Gastroesophageal sphincter (tissue), 4 donors: ENCODE results near the gene BANP. TPM values are rescaled to one million over a fixed set of nuclear protein-coding genes. Genes with fewer than 3 reads are reported as not detected.
"Not testable (repeated sequence)": the region's sequence is repeated elsewhere in the genome, so short reads cannot be mapped to it uniquely, and the experiment has no call there.

Source experiments
- ATAC-seq: fragments of 150-250 bp; one replicate; pipeline ENCODE4 v1.9.1; 2016; ENCODE audit warnings: mild to moderate bottlenecking, moderate library complexity
- H3K27ac ChIP-seq, 4 donors: fragments of 200-600 bp; sonication (generic) in 3 of 4; 1 replicate in 3 of 4; 2 replicates in 1 of 4; pipeline ENCODE4 v1.5.1; 2016 to 2019
- H3K27me3 ChIP-seq: fragments of 200-600 bp; sonication (generic); one replicate; pipeline ENCODE4 v1.5.1; 2019
- H3K36me3 ChIP-seq, 2 donors: fragments of 200-600 bp; sonication (generic); one replicate each; pipeline ENCODE4 v1.5.1; 2019; ENCODE audit warnings: control low read depth in 1 of 2
- H3K4me1 ChIP-seq, 3 donors: fragments of 200-600 bp; sonication (generic); 1 replicate in 2 of 3; 2 replicates in 1 of 3; pipeline ENCODE4 v1.5.1; 2016 to 2019; ENCODE audit warnings: control low read depth in 2 of 3
- H3K4me3 ChIP-seq, 2 donors: fragments of 200-600 bp; sonication (generic); one replicate each; pipeline ENCODE4 v1.5.1; 2019; ENCODE audit warnings: mild to moderate bottlenecking in 1 of 2, moderate library complexity in 1 of 2
- H3K9me3 ChIP-seq, 3 donors: fragments of 200-600 bp; sonication (generic); one replicate each; pipeline ENCODE4 v1.5.1; 2017 to 2019; ENCODE audit warnings: control low read depth in 2 of 3
- CTCF ChIP-seq, 4 experiments: fragments of 200-600 bp in 2 of 4; fragments of 450-650 bp in 2 of 4; sonication (generic) in 1 of 4; IDR thresholded peaks; one replicate each; pipeline ENCODE4 v1.5.1; 2017 to 2019; ENCODE audit warnings: antibody characterized with exemption in 4 of 4, mild to moderate bottlenecking in 2 of 4, moderate library complexity in 2 of 4
- EP300 ChIP-seq: sonication (generic); formaldehyde crosslinking; IDR thresholded peaks from one replicate; pipeline ENCODE4 v1.6.1; 2017; ENCODE audit warnings: antibody characterized with exemption, mild to moderate bottlenecking
- POLR2A ChIP-seq, 2 donors: fragments of 450-650 bp; IDR thresholded peaks; one replicate each; pipeline ENCODE4 v1.6.1; 2017; ENCODE audit warnings: antibody characterized with exemption in 2 of 2, mild to moderate bottlenecking in 2 of 2, moderate library complexity in 1 of 2
- POLR2AphosphoS5 ChIP-seq: sonication (generic); formaldehyde crosslinking; IDR thresholded peaks from one replicate; pipeline ENCODE4 v1.6.1; 2017; ENCODE audit warnings: antibody characterized with exemption
- WGBS, 2 donors: methylation state at CpG; one replicate each; pipeline ENCODE4 v1.1.5; 2018; ENCODE audit warnings: low coverage in 1 of 2; 5-methylcytosine and 5-hydroxymethylcytosine counted together
- total RNA-seq, 4 donors: library from RNA; depleted of rRNA; stranded (reverse); fragments of >200 nt; gene quantifications; one replicate each; pipeline ENCODE4 v1.1.0, GENCODE V29; 2016

The BANP gene
- total RNA-seq, 4 donors from 2014 or later = 17.1 to 33.1 (median 24.2) TPM

- Histone ChIP-seq H3K36me3 (no peaks in the 10 kb centered on the region), H3K27ac (no peak overlapping the region), H3K4me1 (no peaks in the 10 kb centered on the region), H3K4me3 (no peak overlapping the region), H3K27me3 (peaks cover 41% of the 10 kb centered on the region), H3K9me3 (no peaks in the 10 kb centered on the region)
- TF ChIP-seq CTCF (IDR thresholded peaks at IDR 0.05) = no peak
- no peak for TF ChIP-seq POLR2A (IDR thresholded peaks at IDR 0.05)
- no peak for ATAC-seq
- WGBS, 2 donors = 67 to 74% methylated on average over 17 to 20 of the region's 44 CpGs
Observed at GRCh38 chr16:87926246-87927194, 24.7 kb upstream of the BANP start.

GRCh38 chr16:87927195-87927562 is 24.1 kb upstream of the BANP start:
- H3K4me1 ChIP-seq = no peaks in the 10 kb centered on the region
- no peaks in the 10 kb centered on the region for H3K36me3 ChIP-seq
- no peak overlapping the region for H3K27ac ChIP-seq
- H3K27me3 ChIP-seq = peaks cover 47% of the 10 kb centered on the region
- no peak overlapping the region for H3K4me3 ChIP-seq
- TF ChIP-seq POLR2A (IDR thresholded peaks at IDR 0.05) (no peak), POLR2AphosphoS5 (no peak), CTCF (IDR thresholded peaks at IDR 0.05) (no peak), EP300 (no peak)
- no peaks in the 10 kb centered on the region for H3K9me3 ChIP-seq
- WGBS, 2 donors = no CpG with 5 or more reads among the region's 4 CpGs
- ATAC-seq = no peak

- Histone ChIP-seq H3K4me3 (no peak overlapping the region), H3K9me3 (no peaks in the 10 kb centered on the region), H3K36me3 (no peaks in the 10 kb centered on the region), H3K27me3 (peaks cover 47% of the 10 kb centered on the region), H3K27ac (no peak overlapping the region), H3K4me1 (no peaks in the 10 kb centered on the region)
- no peak for ATAC-seq
- no peak for TF ChIP-seq EP300
- TF ChIP-seq CTCF (IDR thresholded peaks at IDR 0.05) = no peak
- no peak for TF ChIP-seq POLR2AphosphoS5
- no peak for TF ChIP-seq POLR2A (IDR thresholded peaks at IDR 0.05)
- WGBS, 2 donors = 32 to 36% methylated on average over 2 to 5 of the region's 7 CpGs
Observed at GRCh38 chr16:87929986-87930385, 21.2 kb upstream of the BANP start.

DNA sequence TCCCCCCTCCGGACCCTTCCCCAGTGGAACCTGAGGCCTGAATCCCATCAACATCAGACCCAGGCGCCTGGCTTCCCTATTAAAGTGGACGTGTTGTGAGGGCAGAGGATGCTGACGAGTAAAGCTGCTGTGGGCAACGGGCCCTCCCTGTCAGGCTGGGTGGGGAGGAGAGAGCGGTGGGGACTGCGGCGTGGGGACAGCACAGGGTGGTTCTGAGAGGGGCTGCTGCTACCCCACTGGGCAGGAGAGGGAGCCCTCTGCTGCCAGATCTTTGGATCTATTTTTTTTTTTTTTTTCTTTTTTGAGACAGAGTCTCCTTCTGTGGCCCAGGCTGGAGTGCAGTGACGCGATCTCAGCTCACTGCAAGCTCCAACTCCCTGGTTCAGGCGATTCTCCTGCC is 20.8 kb upstream of the BANP start:
- Histone ChIP-seq H3K27ac (no peak overlapping the region), H3K4me1 (no peaks in the 10 kb centered on the region), H3K4me3 (no peak overlapping the region), H3K9me3 (no peaks in the 10 kb centered on the region), H3K36me3 (no peaks in the 10 kb centered on the region), H3K27me3 (peaks cover 42% of the 10 kb centered on the region)
- 37 to 48% methylated on average over 4 to 7 of the region's 11 CpGs for WGBS, 2 donors
- no peak for ATAC-seq
- TF ChIP-seq EP300 (no peak), POLR2AphosphoS5 (no peak), CTCF (IDR thresholded peaks at IDR 0.05) (no peak), POLR2A (IDR thresholded peaks at IDR 0.05) (no peak)

- peaks cover 33% of the 10 kb centered on the region for H3K27me3 ChIP-seq
- 80 to 83% methylated on average over 6 to 13 of the region's 17 CpGs for WGBS, 2 donors
- ATAC-seq = no peak
- TF ChIP-seq CTCF (IDR thresholded peaks at IDR 0.05) (no peak), EP300 (no peak), POLR2A (IDR thresholded peaks at IDR 0.05) (no peak), POLR2AphosphoS5 (no peak)
- no peaks in the 10 kb centered on the region for H3K9me3 ChIP-seq
- no peaks in the 10 kb centered on the region for H3K4me1 ChIP-seq
- H3K4me3 ChIP-seq = no peak overlapping the region
- no peaks in the 10 kb centered on the region for H3K36me3 ChIP-seq
- H3K27ac ChIP-seq = no peak overlapping the region
Observed at GRCh38 chr16:87931504-87931903, 19.7 kb upstream of the BANP start.

DNA sequence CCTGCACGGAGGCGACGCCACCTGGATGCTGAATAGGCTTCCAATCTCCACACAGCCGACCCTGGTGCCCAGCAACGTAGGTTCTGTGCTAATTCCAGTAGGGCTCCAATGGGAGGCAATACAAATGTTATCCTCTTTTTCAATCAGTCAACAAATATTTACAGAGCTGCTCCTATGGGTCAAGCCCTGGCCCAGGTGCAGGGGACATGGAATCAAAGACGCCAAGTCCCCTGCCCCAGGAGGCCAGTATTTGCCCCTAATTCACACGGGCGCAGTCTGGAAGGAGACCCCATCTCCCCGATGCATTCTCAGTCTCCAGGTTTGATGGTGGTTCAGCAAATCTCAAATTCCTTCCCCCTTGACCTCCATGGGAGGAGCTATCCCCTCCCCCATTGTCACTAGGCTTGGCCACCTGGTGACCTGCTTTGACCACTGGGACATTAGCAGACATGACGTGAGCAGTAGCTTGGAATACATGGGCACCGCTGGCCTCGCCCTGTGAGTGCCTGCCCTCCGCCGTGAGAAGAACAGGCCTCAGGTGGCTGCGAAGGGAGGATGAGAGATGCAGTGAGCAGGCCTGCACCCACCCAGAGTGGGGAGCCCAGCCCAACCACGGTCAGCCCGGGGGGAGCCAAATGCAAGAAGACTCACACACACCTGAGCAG is 18.6 kb upstream of the BANP start:
- not testable (repeated sequence) for H3K4me1 ChIP-seq, H3K4me3 ChIP-seq, H3K9me3 ChIP-seq, H3K27ac ChIP-seq, H3K36me3 ChIP-seq, ATAC-seq
- 91 to 97% methylated on average over 5 of the region's 17 CpGs for WGBS, 2 donors
- peaks cover 27% of the 10 kb centered on the region for H3K27me3 ChIP-seq
